NCI-H526 (cell line): ENCODE results near the gene PFDN1.
"Not testable (repeated sequence)": the region's sequence is repeated elsewhere in the genome, so short reads cannot be mapped to it uniquely, and the experiment has no call there.

Experiments
- DNase-seq, 2 experiments: peaks; one replicate each; lab custom pipeline; 2025; lab: John Stamatoyannopoulos, UW

PFDN1 gene

GRCh38 chr5:140213370-140213983 is 89.4 kb downstream of the PFDN1 start:
- no peak for DNase-seq

DNA sequence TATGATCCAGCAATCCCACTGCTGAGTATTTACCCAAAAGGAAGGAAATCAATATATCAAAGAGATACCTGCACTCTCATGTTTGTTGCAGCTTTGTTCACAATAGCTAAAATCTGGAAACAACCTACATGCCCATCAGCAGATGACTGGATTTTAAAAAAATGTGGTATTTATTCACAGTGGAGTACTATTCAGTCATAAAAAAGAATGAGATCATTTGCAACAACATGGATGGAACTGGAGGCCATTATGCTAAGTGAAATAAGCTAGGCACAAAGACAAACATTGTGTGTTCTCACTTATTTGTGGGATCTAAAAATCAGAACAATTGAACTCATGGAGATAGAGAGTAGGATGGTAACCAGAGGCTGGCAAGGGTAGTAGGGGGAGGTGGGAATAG is 94.8 kb downstream of the PFDN1 start:
- DNase-seq = no peak

- DNase-seq = no peak
Measured at GRCh38 chr5:140207250-140207964, 95.5 kb downstream of the PFDN1 start.

GRCh38 chr5:140205952-140206351 is 96.9 kb downstream of the PFDN1 start:
- no peak for DNase-seq

DNA sequence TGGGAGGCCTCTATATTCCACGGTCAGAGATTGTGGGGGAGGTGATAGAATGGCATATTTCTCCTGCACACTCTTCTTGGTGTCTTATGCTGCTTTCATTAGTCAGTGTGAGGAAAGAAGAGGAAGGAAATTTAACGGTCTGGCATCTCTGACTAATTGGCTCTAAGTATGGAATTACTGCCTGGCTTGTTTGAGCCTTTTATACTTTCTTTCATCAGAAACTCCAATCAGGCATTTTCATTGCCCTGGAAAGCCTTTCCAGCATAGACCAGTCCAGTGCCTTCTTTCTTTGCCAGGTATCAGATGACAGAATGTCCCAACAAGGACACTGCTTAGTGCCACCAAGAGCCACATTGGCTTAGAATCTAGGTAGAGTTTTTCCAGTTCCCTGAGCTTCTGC is 97.7 kb downstream of the PFDN1 start:
- no peak for DNase-seq

- DNase-seq = no peak
Measured at GRCh38 chr5:140202610-140203009, 100.3 kb downstream of the PFDN1 start.

DNA sequence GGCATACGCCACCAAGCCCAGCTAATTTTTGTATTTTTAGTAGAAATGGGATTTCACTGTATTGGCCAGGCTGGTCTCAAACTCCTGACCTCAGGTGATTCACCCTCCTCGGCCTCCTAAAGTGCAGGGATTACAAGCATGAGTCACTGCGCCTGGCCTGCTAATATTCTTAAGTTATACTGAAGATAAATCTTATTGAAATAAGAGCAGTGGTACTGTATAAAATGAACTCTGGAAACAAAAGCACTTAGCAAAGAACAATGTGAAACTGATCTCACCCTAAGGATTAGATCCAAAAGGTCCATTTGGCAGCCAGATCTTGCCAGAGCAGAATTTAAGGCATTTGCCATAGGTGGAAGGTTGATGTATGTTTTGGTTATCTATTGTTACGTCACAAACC is 100.8 kb downstream of the PFDN1 start:
- no peak for DNase-seq

DNA sequence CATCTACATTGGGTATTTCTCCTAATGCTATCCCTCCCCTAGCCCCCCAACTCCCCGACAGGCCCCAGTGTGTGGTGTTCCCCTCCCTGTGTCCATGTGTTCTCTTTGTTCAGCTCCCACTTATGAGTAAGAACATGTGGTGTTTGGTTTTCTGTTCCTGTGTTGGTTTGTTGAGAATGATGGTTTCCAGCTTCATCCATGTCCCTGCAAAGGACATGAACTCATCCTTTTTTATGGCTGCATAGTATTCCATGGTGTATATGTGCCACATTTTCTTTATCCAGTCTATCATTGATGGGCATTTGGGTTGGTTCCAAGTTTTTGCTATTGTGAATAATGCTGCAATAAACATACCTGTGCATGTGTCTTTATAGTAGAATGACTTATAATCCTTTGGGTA is 104.0 kb downstream of the PFDN1 start:
- DNase-seq = not testable (repeated sequence)

GRCh38 chr5:140197023-140197422 is 105.9 kb downstream of the PFDN1 start:
- DNase-seq = no peak

DNA sequence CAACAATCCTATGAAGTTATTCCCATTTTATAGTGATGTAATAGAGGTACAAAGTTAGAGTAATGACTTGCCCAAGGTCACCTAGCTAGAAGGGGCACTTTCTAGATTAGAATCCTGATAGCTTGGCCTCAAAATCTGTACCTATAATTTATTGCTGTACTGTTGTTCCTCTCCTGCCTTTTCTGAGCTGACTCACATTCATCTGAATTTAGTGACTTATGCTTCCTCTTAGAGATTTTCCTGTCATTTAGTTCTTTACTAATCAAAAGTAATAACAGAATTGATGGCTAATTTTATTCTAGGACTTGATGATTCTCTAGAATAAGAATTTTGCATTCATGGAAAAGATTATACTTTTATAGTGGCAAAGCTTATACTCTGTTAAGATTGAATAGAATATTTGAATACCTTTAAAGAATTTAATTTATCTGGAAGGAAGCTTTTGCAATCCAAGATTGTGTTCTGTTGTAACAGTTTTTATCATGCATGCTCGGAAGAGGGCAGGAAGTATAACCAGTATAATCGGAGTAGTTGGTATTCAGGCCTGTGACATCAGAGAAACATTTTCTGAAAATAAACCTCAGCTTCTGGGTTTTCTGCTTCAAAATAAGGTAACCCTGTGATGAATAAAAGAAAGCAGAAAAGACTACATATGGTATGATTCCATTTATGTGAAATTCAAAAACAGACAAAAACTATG is 106.6 kb downstream of the PFDN1 start:
- no peak for DNase-seq
